H9 (cell line): ENCODE data around the gene ZNF3. TPM values are rescaled to one million over a fixed set of nuclear protein-coding genes. Genes with fewer than 3 reads are reported as not detected.
A peak's percentile ranks its signal among the peaks of the same experiment; 100 is the strongest.

Experiments
- DNase-seq: peaks from one replicate; pipeline ENCODE4 v3.0.0-alpha.2; 2017
- H2AFZ ChIP-seq: one replicate; pipeline ENCODE4 v1.6.1; 2013; ENCODE audit warnings: mild to moderate bottlenecking, low read length, control low read depth, moderate library complexity
- H2AK5ac ChIP-seq: 2 replicates; pipeline ENCODE4 v1.6.1; 2013; ENCODE audit warnings: low read length, control low read depth, mixed read lengths; ENCODE audit not compliant: insufficient read length
- H2BK120ac ChIP-seq: one replicate; pipeline ENCODE4 v1.6.1; 2013; ENCODE audit warnings: low read depth, mild to moderate bottlenecking, low read length, control low read depth, inconsistent platforms; ENCODE audit not compliant: poor library complexity, severe bottlenecking
- H2BK12ac ChIP-seq: 2 replicates; pipeline ENCODE4 v1.6.1; 2013; ENCODE audit warnings: low read length, control low read depth, mixed read lengths, low read depth; ENCODE audit not compliant: insufficient read length
- H2BK15ac ChIP-seq: 2 replicates; pipeline ENCODE4 v1.6.1; 2013; ENCODE audit warnings: low read depth, low read length, control low read depth
- H2BK20ac ChIP-seq: one replicate; pipeline ENCODE4 v1.6.1; 2013; ENCODE audit warnings: low read depth, mild to moderate bottlenecking, low read length, control low read depth, inconsistent platforms; ENCODE audit not compliant: poor library complexity, severe bottlenecking
- H2BK5ac ChIP-seq: 2 replicates; pipeline ENCODE4 v1.6.1; 2013; ENCODE audit warnings: low read length, control low read depth, mixed read lengths; ENCODE audit not compliant: insufficient read length
- H3K14ac ChIP-seq: 2 replicates; pipeline ENCODE4 v1.6.1; 2013; ENCODE audit warnings: low read length, control low read depth; ENCODE audit not compliant: insufficient read depth
- H3K18ac ChIP-seq: 2 replicates; pipeline ENCODE4 v1.6.1; 2013; ENCODE audit warnings: low read depth, mild to moderate bottlenecking, mixed read lengths, low read length, control low read depth; ENCODE audit not compliant: insufficient read length
- H3K23ac ChIP-seq: 2 replicates; pipeline ENCODE4 v1.6.1; 2013; ENCODE audit warnings: low read length, control low read depth, mixed read lengths, low read depth; ENCODE audit not compliant: insufficient read length
- H3K23me2 ChIP-seq: 2 replicates; pipeline ENCODE4 v1.6.1; 2013; ENCODE audit warnings: low read depth, mild to moderate bottlenecking, mixed read lengths, low read length, control low read depth; ENCODE audit not compliant: insufficient read length, poor library complexity, severe bottlenecking
- H3K27ac ChIP-seq: 2 replicates; pipeline ENCODE4 v1.5.1; 2013; ENCODE audit warnings: low read length, control low read depth, mixed read lengths, low read depth; ENCODE audit not compliant: insufficient read length
- H3K27me3 ChIP-seq: 2 replicates; pipeline ENCODE4 v1.6.1; 2013; ENCODE audit warnings: low read length, control low read depth, inconsistent platforms; ENCODE audit not compliant: insufficient read depth
- H3K4ac ChIP-seq: 2 replicates; pipeline ENCODE4 v1.6.1; 2013; ENCODE audit warnings: low read depth, mild to moderate bottlenecking, control low read depth, inconsistent platforms, low read length, moderate library complexity
- H3K4me1 ChIP-seq: 2 replicates; pipeline ENCODE4 v1.6.1; 2013; ENCODE audit warnings: low read length, control low read depth, inconsistent platforms; ENCODE audit not compliant: insufficient read depth
- H3K4me2 ChIP-seq: 2 replicates; pipeline ENCODE4 v1.6.1; 2013; ENCODE audit warnings: low read length, control low read depth, mixed read lengths; ENCODE audit not compliant: insufficient read length, insufficient read depth
- H3K56ac ChIP-seq: 2 replicates; pipeline ENCODE4 v1.6.1; 2013; ENCODE audit warnings: low read depth, mild to moderate bottlenecking, mixed read lengths, low read length, control low read depth; ENCODE audit not compliant: insufficient read length
- H3K79me1 ChIP-seq: 2 replicates; pipeline ENCODE4 v1.6.1; 2013; ENCODE audit warnings: low read depth, mild to moderate bottlenecking, moderate library complexity, low read length, control low read depth, inconsistent platforms; ENCODE audit not compliant: insufficient read depth, poor library complexity, severe bottlenecking
- H3K79me2 ChIP-seq: 2 replicates; pipeline ENCODE4 v1.6.1; 2013; ENCODE audit warnings: low read length, control low read depth, inconsistent platforms; ENCODE audit not compliant: insufficient read depth
- H3K9ac ChIP-seq: 2 replicates; pipeline ENCODE4 v1.6.1; 2013; ENCODE audit warnings: low read length, control low read depth, mixed read lengths; ENCODE audit not compliant: insufficient read length; ENCODE audit errors: extremely low read depth
- H3K9me3 ChIP-seq: one replicate; pipeline ENCODE4 v1.6.1; 2013; ENCODE audit warnings: low read depth, low read length, inconsistent platforms; ENCODE audit not compliant: control insufficient read depth
- H3T11ph ChIP-seq: one replicate; pipeline ENCODE4 v1.6.1; 2013; ENCODE audit warnings: mild to moderate bottlenecking, low read length, control low read depth, inconsistent platforms
- H4K20me1 ChIP-seq: one replicate; pipeline ENCODE4 v1.6.1; 2013; ENCODE audit not compliant: control insufficient read depth, insufficient read length, insufficient read depth
- H4K5ac ChIP-seq: 2 replicates; pipeline ENCODE4 v1.6.1; 2013; ENCODE audit warnings: low read depth, mild to moderate bottlenecking, mixed read lengths, low read length, control low read depth; ENCODE audit not compliant: insufficient read length
- H4K8ac ChIP-seq: replicated peaks from 2 replicates; pipeline ENCODE4 v1.6.1; 2013; ENCODE audit warnings: low read length, control low read depth, mixed read lengths, low read depth; ENCODE audit not compliant: insufficient read length
- H4K91ac ChIP-seq: 2 replicates; pipeline ENCODE4 v1.6.1; 2013; ENCODE audit warnings: low read depth, mild to moderate bottlenecking, moderate library complexity, mixed read lengths, low read length, control low read depth; ENCODE audit not compliant: insufficient read length
- H3K27ac Mint-ChIP-seq, 3 experiments: 2 replicates in 2 of 3; 3 replicates in 1 of 3; pipeline ENCODE4 v1.8.0; 2020 to 2021; ENCODE audit warnings: mixed read lengths in 3 of 3, mild to moderate bottlenecking in 1 of 3, moderate library complexity in 1 of 3
- H3K27me3 Mint-ChIP-seq: 2 replicates; pipeline ENCODE4 v1.8.0; 2021; ENCODE audit warnings: low read depth, mild to moderate bottlenecking, moderate library complexity, mixed read lengths
- H3K36me3 Mint-ChIP-seq, 3 experiments: 2 replicates in 2 of 3; 3 replicates in 1 of 3; pipeline ENCODE4 v1.8.0; 2020 to 2021; ENCODE audit warnings: low read depth in 3 of 3, mixed read lengths in 3 of 3; ENCODE audit not compliant: insufficient read depth in 1 of 3
- H3K4me1 Mint-ChIP-seq, 2 experiments: 2 replicates each; pipeline ENCODE4 v1.8.0; 2020; ENCODE audit warnings: mixed read lengths in 2 of 2
- H3K4me3 Mint-ChIP-seq, 2 experiments: 2 replicates in 1 of 2; 3 replicates in 1 of 2; pipeline ENCODE4 v1.8.0; 2020 to 2021; ENCODE audit warnings: mild to moderate bottlenecking in 2 of 2, mixed read lengths in 2 of 2, moderate library complexity in 1 of 2
- H3K9me3 Mint-ChIP-seq, 2 experiments: 2 replicates in 1 of 2; 3 replicates in 1 of 2; pipeline ENCODE4 v1.8.0; 2020; ENCODE audit warnings: mild to moderate bottlenecking in 2 of 2, mixed read lengths in 2 of 2, moderate library complexity in 1 of 2
- WGBS: extraction: QIAGEN DNeasy Blood & Tissue Kit; methylation state at CpG from one replicate; pipeline ENCODE4 v1.1.7; 2013; ENCODE audit warnings: missing lambda C conversion rate, low lambda C conversion rate, mixed read lengths; ENCODE audit not compliant: insufficient read length; ENCODE audit errors: extremely low coverage; 5-methylcytosine and 5-hydroxymethylcytosine counted together
- total RNA-seq: library from RNA; stranded (reverse); gene quantifications from 2 replicates; pipeline ENCODE4 v1.2.1, GENCODE V29; 2021
- TF ChIP-seq, protein P1 (sequence below): fragments of 200-600 bp; sonication (generic); conservative IDR thresholded peaks from 3 replicates; pipeline ENCODE4 v1.8.0; 2021; ENCODE audit warnings: antibody characterized with exemption, mild to moderate bottlenecking

ZNF3 gene
- total RNA-seq, 1 experiment from 2014 or later = 60.4 TPM

DNA sequence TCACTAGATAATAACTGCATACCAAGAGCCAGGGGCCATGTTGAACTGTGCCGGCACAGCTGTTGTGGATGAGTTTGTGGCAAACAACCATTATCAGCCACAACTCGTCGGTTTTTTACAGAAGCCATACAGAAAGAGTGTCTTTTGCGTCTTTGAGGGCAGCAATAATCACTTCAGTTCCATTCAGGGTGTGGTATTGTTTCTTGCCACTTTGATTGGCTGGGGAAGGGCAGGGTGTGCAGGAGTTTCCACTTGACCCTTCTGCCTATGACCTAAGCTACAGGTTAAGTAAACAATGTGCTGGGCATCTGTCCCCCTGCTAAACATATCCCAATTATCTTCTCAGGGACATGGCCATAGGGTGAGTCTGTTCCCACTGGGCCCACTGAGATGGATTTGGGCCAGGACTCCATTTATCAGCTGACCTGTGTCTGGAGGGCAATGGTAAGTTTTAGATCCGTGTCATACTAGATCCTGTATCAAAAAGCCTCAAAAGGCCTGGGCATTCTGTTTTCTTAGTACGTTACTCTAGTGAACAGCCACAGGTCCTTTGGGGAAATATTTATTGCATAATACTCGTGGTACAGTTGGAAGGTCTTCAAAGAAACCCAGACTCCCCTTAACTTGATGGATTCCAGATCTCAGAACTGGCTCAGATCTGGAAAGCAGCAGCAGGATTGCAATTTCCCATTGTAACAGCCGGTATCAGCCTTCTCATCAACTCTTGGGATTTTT is 15.9 kb downstream of the ZNF3 start:
- Histone ChIP-seq H4K5ac (no peak overlapping the region), H4K8ac (no peak overlapping the region), H2AFZ (no peak overlapping the region), H3K56ac (no peak overlapping the region), H3K18ac (no peak overlapping the region), H3K4me2 (no peak overlapping the region), H3K79me1 (no peaks in the 10 kb centered on the region), H3K27me3 (no peaks in the 10 kb centered on the region), H3K9me3 (peaks cover 10% of the 10 kb centered on the region), H2AK5ac (no peak overlapping the region), H4K20me1 (no peaks in the 10 kb centered on the region), H2BK15ac (no peak overlapping the region), H3K4ac (no peak overlapping the region), H3K4me1 (no peaks in the 10 kb centered on the region), H2BK12ac (no peak overlapping the region), H3K27ac (no peak overlapping the region), H2BK5ac (no peak overlapping the region), H3K9ac (no peak overlapping the region), H3K14ac (no peak overlapping the region), H4K91ac (no peak overlapping the region), H3K23ac (no peak overlapping the region), H3T11ph (no peak overlapping the region), H3K23me2 (no peaks in the 10 kb centered on the region), H2BK20ac (no peak overlapping the region), H2BK120ac (no peak overlapping the region), H3K79me2 (no peaks in the 10 kb centered on the region)
- Mint-ChIP-seq H3K27ac (peak overlapping the region in 2 of 3 experiments; percentile 51 to 88; a peak in 2 of 7 replicates), H3K4me1 (no peaks in the 10 kb centered on the region), H3K36me3 (peaks cover 46 to 86% (median 67%) of the 10 kb centered on the region in 3 experiments), H3K9me3 (peaks cover 12% of the 10 kb centered on the region in 2 experiments), H3K27me3 (no peaks in the 10 kb centered on the region; the same call in 1 of the 2 replicates), H3K4me3 (no peak overlapping the region)
- no CpG with 5 or more reads among the region's 8 CpGs for WGBS
- DNase-seq = no peak
- TF ChIP-seq, protein P1, sequence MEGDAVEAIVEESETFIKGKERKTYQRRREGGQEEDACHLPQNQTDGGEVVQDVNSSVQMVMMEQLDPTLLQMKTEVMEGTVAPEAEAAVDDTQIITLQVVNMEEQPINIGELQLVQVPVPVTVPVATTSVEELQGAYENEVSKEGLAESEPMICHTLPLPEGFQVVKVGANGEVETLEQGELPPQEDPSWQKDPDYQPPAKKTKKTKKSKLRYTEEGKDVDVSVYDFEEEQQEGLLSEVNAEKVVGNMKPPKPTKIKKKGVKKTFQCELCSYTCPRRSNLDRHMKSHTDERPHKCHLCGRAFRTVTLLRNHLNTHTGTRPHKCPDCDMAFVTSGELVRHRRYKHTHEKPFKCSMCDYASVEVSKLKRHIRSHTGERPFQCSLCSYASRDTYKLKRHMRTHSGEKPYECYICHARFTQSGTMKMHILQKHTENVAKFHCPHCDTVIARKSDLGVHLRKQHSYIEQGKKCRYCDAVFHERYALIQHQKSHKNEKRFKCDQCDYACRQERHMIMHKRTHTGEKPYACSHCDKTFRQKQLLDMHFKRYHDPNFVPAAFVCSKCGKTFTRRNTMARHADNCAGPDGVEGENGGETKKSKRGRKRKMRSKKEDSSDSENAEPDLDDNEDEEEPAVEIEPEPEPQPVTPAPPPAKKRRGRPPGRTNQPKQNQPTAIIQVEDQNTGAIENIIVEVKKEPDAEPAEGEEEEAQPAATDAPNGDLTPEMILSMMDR = no peak
